SU-DHL-6 (cell line): Measurements from ENCODE around the gene EOMES.

Source experiments
- H2AFZ ChIP-seq: fragments of 200-600 bp; sonication (generic); 2 replicates; pipeline ENCODE4 v1.6.1; 2014; ENCODE audit warnings: low read depth, mild to moderate bottlenecking, moderate library complexity, mixed read lengths, antibody characterized with exemption, low read length; ENCODE audit not compliant: severe bottlenecking
- H3F3A ChIP-seq: fragments of 200-600 bp; shearing (Covaris generic); 2 replicates; pipeline ENCODE4 v1.6.0; 2016; ENCODE audit warnings: antibody characterized with exemption, mild to moderate bottlenecking; ENCODE audit not compliant: insufficient read depth
- H3K27ac ChIP-seq: fragments of 200-600 bp; sonication (generic); 2 replicates; pipeline ENCODE4 v1.5.1; 2016; ENCODE audit warnings: low read depth, mild to moderate bottlenecking, low read length, moderate library complexity, mixed read lengths
- H3K27me3 ChIP-seq: fragments of 200-600 bp; sonication (generic), shearing (Covaris generic); 2 replicates; pipeline ENCODE4 v1.6.0; 2014; ENCODE audit warnings: mild to moderate bottlenecking, low read length
- H3K36me3 ChIP-seq: fragments of 200-600 bp; sonication (generic); 2 replicates; pipeline ENCODE4 v1.6.1; 2014; ENCODE audit warnings: mild to moderate bottlenecking, low read length, mixed read lengths
- H3K4me2 ChIP-seq: fragments of 300-600, 200-600 bp; shearing (Covaris generic), sonication (generic); 2 replicates; pipeline ENCODE4 v1.6.0; 2014; ENCODE audit warnings: low read length, low read depth, mild to moderate bottlenecking; ENCODE audit not compliant: poor library complexity, severe bottlenecking
- H3K4me3 ChIP-seq: fragments of 200-600 bp; sonication (generic); 2 replicates; pipeline ENCODE4 v1.5.1; 2014; ENCODE audit warnings: antibody characterized with exemption, low read length, mild to moderate bottlenecking, mixed read lengths; ENCODE audit not compliant: insufficient read depth, poor library complexity, severe bottlenecking
- H3K79me2 ChIP-seq: fragments of 200-600 bp; sonication (generic); 2 replicates; pipeline ENCODE4 v1.6.1; 2014; ENCODE audit warnings: mild to moderate bottlenecking, low read length, moderate library complexity; ENCODE audit not compliant: insufficient read depth
- H3K9ac ChIP-seq: fragments of 200-600 bp; sonication (generic); 2 replicates; pipeline ENCODE4 v1.7.0; 2014; ENCODE audit warnings: mild to moderate bottlenecking, low read length
- H3K9me2 ChIP-seq: fragments of 200-600 bp; sonication (generic); replicated peaks from 2 replicates; pipeline ENCODE4 v1.6.1; 2014; ENCODE audit warnings: low read length; ENCODE audit not compliant: insufficient read depth
- H3K9me3 ChIP-seq: fragments of 200-600 bp; sonication (generic); 2 replicates; pipeline ENCODE4 v1.6.1; 2014; ENCODE audit warnings: low read length, mixed read lengths; ENCODE audit not compliant: insufficient read depth
- H4K20me1 ChIP-seq: fragments of 200-600 bp; sonication (generic); 2 replicates; pipeline ENCODE4 v1.6.1; 2014; ENCODE audit warnings: low read depth, mild to moderate bottlenecking, antibody characterized with exemption, low read length, moderate library complexity, mixed read lengths
- CTCF ChIP-seq: fragments of 200-600 bp; sonication (generic); IDR thresholded peaks from one replicate; pipeline ENCODE4 v1.5.1; 2017; ENCODE audit warnings: antibody characterized with exemption, mild to moderate bottlenecking, low read length, moderate library complexity; ENCODE audit not compliant: insufficient read depth, poor library complexity, severe bottlenecking
- EZH2phosphoT487 ChIP-seq: fragments of 200-600 bp; sonication (generic), shearing (Covaris generic); conservative IDR thresholded peaks from 2 replicates; pipeline ENCODE4 v1.6.1; 2018; ENCODE audit warnings: mild to moderate bottlenecking, antibody characterized with exemption, low read length, moderate library complexity, mixed read lengths

EOMES gene

GRCh38 chr3:27669591-27669990 is 52.5 kb downstream of the EOMES start:
- Histone ChIP-seq H3K27me3 (no peaks in the 10 kb centered on the region), H3K9ac (no peak overlapping the region), H3K9me3 (no peaks in the 10 kb centered on the region), H4K20me1 (no peaks in the 10 kb centered on the region), H3K4me2 (no peak overlapping the region), H3K9me2 (no peaks in the 10 kb centered on the region), H3F3A (no peaks in the 10 kb centered on the region), H3K79me2 (no peaks in the 10 kb centered on the region), H3K27ac (no peak overlapping the region), H2AFZ (no peak overlapping the region), H3K36me3 (no peaks in the 10 kb centered on the region), H3K4me3 (no peak overlapping the region)
- TF ChIP-seq EZH2phosphoT487: no peak
- no peak for TF ChIP-seq CTCF

- TF ChIP-seq EZH2phosphoT487 (no peak), CTCF (no peak)
- Histone ChIP-seq H3K79me2 (no peaks in the 10 kb centered on the region), H2AFZ (no peak overlapping the region), H3K36me3 (no peaks in the 10 kb centered on the region), H3K27ac (no peak overlapping the region), H3K4me3 (no peak overlapping the region), H3K4me2 (no peak overlapping the region), H3K9ac (no peak overlapping the region), H3F3A (no peaks in the 10 kb centered on the region), H3K9me3 (no peaks in the 10 kb centered on the region), H3K27me3 (no peaks in the 10 kb centered on the region), H3K9me2 (no peaks in the 10 kb centered on the region), H4K20me1 (no peaks in the 10 kb centered on the region)
Measured at GRCh38 chr3:27667751-27668150, 54.4 kb downstream of the EOMES start.

- H3K36me3 ChIP-seq: no peaks in the 10 kb centered on the region
- no peaks in the 10 kb centered on the region for H4K20me1 ChIP-seq
- TF ChIP-seq EZH2phosphoT487: no peak
- TF ChIP-seq CTCF: no peak
- H2AFZ ChIP-seq: peak overlapping the region; percentile 1
- H3K9me3 ChIP-seq: no peaks in the 10 kb centered on the region
- no peak overlapping the region for H3K27ac ChIP-seq
- H3K27me3 ChIP-seq: no peaks in the 10 kb centered on the region
- H3K4me3 ChIP-seq: no peak overlapping the region
- no peak overlapping the region for H3K9ac ChIP-seq
- H3K79me2 ChIP-seq: no peaks in the 10 kb centered on the region
- H3F3A ChIP-seq: no peaks in the 10 kb centered on the region
- H3K4me2 ChIP-seq: peak overlapping the region; percentile 1
- H3K9me2 ChIP-seq: no peaks in the 10 kb centered on the region
Measured at GRCh38 chr3:27666708-27667107, 55.4 kb downstream of the EOMES start.

- Histone ChIP-seq H4K20me1 (no peaks in the 10 kb centered on the region), H3K9me2 (no peaks in the 10 kb centered on the region), H3K27ac (no peak overlapping the region), H3K9me3 (no peaks in the 10 kb centered on the region), H3K27me3 (no peaks in the 10 kb centered on the region), H2AFZ (peak overlapping the region; percentile 1), H3K4me3 (no peak overlapping the region), H3K79me2 (no peaks in the 10 kb centered on the region), H3F3A (no peaks in the 10 kb centered on the region), H3K4me2 (peak overlapping the region; percentile 1), H3K36me3 (no peaks in the 10 kb centered on the region), H3K9ac (no peak overlapping the region)
- TF ChIP-seq CTCF (no peak), EZH2phosphoT487 (no peak)
Measured at GRCh38 chr3:27666272-27666671, 55.9 kb downstream of the EOMES start.
